ENCODE results near the gene CRB1. TPM values are rescaled to one million over a fixed set of nuclear protein-coding genes. Genes with fewer than 3 reads are reported as not detected.

The CRB1 gene

Small RNA genes lying within 50 kb of the gene (small RNA-seq; reads per million reads assigned to genes)
- gene MRPS21P3 (ENCODE audit: insufficient read depth) = not detected
